Neural cell (in vitro differentiated cells): ENCODE results near the gene NRG3. TPM values are rescaled to one million over a fixed set of nuclear protein-coding genes. Genes with fewer than 3 reads are reported as not detected.

Experiments used
- H2AFZ ChIP-seq: fragments of 200-600, 300-800 bp; sonication (generic), shearing (Covaris generic); 2 replicates; pipeline ENCODE4 v1.6.0; 2014; ENCODE audit warnings: low read depth, mild to moderate bottlenecking, antibody characterized with exemption, low read length, moderate library complexity
- H3F3A ChIP-seq: fragments of 200-600 bp; shearing (Covaris generic); 2 replicates; pipeline ENCODE4 v1.6.1; 2016; ENCODE audit warnings: mild to moderate bottlenecking, moderate library complexity, mixed read lengths, antibody characterized with exemption, low read length; ENCODE audit not compliant: insufficient read depth, poor library complexity, severe bottlenecking
- H3K27ac ChIP-seq: fragments of 200-600, 300-800 bp; sonication (generic), shearing (Covaris generic); 2 replicates; pipeline ENCODE4 v1.5.1; 2014; ENCODE audit warnings: mild to moderate bottlenecking, low read length, moderate library complexity
- H3K27me3 ChIP-seq: fragments of 300-800, 200-600 bp; sonication (generic), shearing (Covaris generic); 2 replicates; pipeline ENCODE4 v1.6.0; 2014; ENCODE audit warnings: mild to moderate bottlenecking, low read depth, low read length, moderate library complexity; ENCODE audit not compliant: insufficient read depth
- H3K36me3 ChIP-seq: fragments of 300-800, 200-600 bp; sonication (generic), shearing (Covaris generic); 2 replicates; pipeline ENCODE4 v1.5.1; 2014; ENCODE audit warnings: mild to moderate bottlenecking, antibody characterized with exemption, low read length, moderate library complexity; ENCODE audit not compliant: insufficient read depth
- H3K4me2 ChIP-seq: fragments of 300-800, 200-600 bp; sonication (generic), shearing (Covaris generic); 2 replicates; pipeline ENCODE4 v1.6.0; 2014; ENCODE audit warnings: mild to moderate bottlenecking, low read length
- H3K4me3 ChIP-seq: fragments of 300-800, 200-600 bp; sonication (generic), shearing (Covaris generic); 2 replicates; pipeline ENCODE4 v1.5.1; 2014; ENCODE audit warnings: mild to moderate bottlenecking, low read length, moderate library complexity
- H3K79me2 ChIP-seq: fragments of 200-600 bp; shearing (Covaris generic); replicated peaks from 2 replicates; pipeline ENCODE4 v1.6.0; 2014; ENCODE audit warnings: mild to moderate bottlenecking, low read length, moderate library complexity; ENCODE audit not compliant: insufficient read depth
- H3K9ac ChIP-seq: fragments of 300-800, 200-600 bp; sonication (generic), shearing (Covaris generic); 2 replicates; pipeline ENCODE4 v1.6.1; 2016; ENCODE audit warnings: mild to moderate bottlenecking, low read length, mixed read lengths
- H3K9me2 ChIP-seq: fragments of 200-600 bp; shearing (Covaris generic); 2 replicates; pipeline ENCODE4 v1.6.1; 2016; ENCODE audit warnings: mild to moderate bottlenecking, low read length, mixed read lengths; ENCODE audit not compliant: insufficient read depth
- H3K9me3 ChIP-seq: fragments of 200-600, 300-800 bp; sonication (generic), shearing (Covaris generic); 2 replicates; pipeline ENCODE4 v1.6.1; 2016; ENCODE audit warnings: mild to moderate bottlenecking, mixed run types, low read length, moderate library complexity, mixed read lengths
- H4K20me1 ChIP-seq: fragments of 200-600 bp; shearing (Covaris generic); 2 replicates; pipeline ENCODE4 v1.6.1; 2016; ENCODE audit warnings: mild to moderate bottlenecking, mixed run types; ENCODE audit not compliant: insufficient read depth
- CTCF ChIP-seq: fragments of 450-650 bp; IDR thresholded peaks from 2 replicates; pipeline ENCODE4 v1.5.1; 2014; ENCODE audit warnings: antibody characterized with exemption, mild to moderate bottlenecking, moderate library complexity; ENCODE audit not compliant: poor library complexity, severe bottlenecking
- EP300 ChIP-seq: fragments of 450-650 bp; conservative IDR thresholded peaks from 2 replicates; pipeline ENCODE4 v1.6.1; 2014; ENCODE audit warnings: antibody characterized with exemption, mild to moderate bottlenecking, moderate library complexity; ENCODE audit not compliant: poor library complexity, severe bottlenecking
- EZH2 ChIP-seq: fragments of 200-600, 300-800 bp; shearing (Covaris generic), sonication (generic); IDR thresholded peaks from 2 replicates; pipeline ENCODE4 v1.6.1; 2014; ENCODE audit warnings: antibody characterized with exemption, low read length, borderline replicate concordance, mild to moderate bottlenecking; ENCODE audit not compliant: insufficient read depth, poor library complexity, severe bottlenecking
- MXI1 ChIP-seq: fragments of 450-650 bp; conservative IDR thresholded peaks from 2 replicates; pipeline ENCODE4 v1.6.1; 2014; ENCODE audit warnings: antibody characterized with exemption, mild to moderate bottlenecking; ENCODE audit not compliant: poor library complexity, severe bottlenecking
- POLR2AphosphoS5 ChIP-seq: IDR thresholded peaks from 2 replicates; pipeline ENCODE4 v1.6.1; 2012
- RAD21 ChIP-seq: fragments of 450-650 bp; conservative IDR thresholded peaks from 2 replicates; pipeline ENCODE4 v1.6.1; 2014; ENCODE audit warnings: antibody characterized with exemption, mild to moderate bottlenecking, moderate library complexity
- REST ChIP-seq: IDR thresholded peaks from 2 replicates; pipeline ENCODE4 v1.6.1; 2012; ENCODE audit warnings: borderline replicate concordance
- SMC3 ChIP-seq: fragments of 450-650 bp; conservative IDR thresholded peaks from 2 replicates; pipeline ENCODE4 v1.6.1; 2014; ENCODE audit warnings: antibody characterized with exemption, mild to moderate bottlenecking, moderate library complexity; ENCODE audit not compliant: poor library complexity
- TAF1 ChIP-seq: IDR thresholded peaks from 2 replicates; pipeline ENCODE4 v1.6.1; 2012; ENCODE audit warnings: low read depth
- polyA plus RNA-seq: library from polyadenylated mRNA; depleted of rRNA; stranded (reverse); fragments of >200 nt; gene quantifications from 2 replicates; pipeline ENCODE4 v1.2.3, GENCODE V29; 2014

Gene NRG3
- polyA plus RNA-seq, 1 donor from 2014 or later: 14.0 TPM

GRCh38 chr10:82190432-82191260 is 315.7 kb downstream of the NRG3 start:
- H3K4me2 ChIP-seq: no peak overlapping the region
- H2AFZ ChIP-seq: no peak overlapping the region
- no peaks in the 10 kb centered on the region for H3K9me2 ChIP-seq
- no peaks in the 10 kb centered on the region for H3K79me2 ChIP-seq
- H3K27ac ChIP-seq: no peak overlapping the region
- H3K9me3 ChIP-seq: no peaks in the 10 kb centered on the region
- no peaks in the 10 kb centered on the region for H3K36me3 ChIP-seq
- H3K27me3 ChIP-seq: no peaks in the 10 kb centered on the region
- no peak overlapping the region for H3K4me3 ChIP-seq
- H3K9ac ChIP-seq: no peak overlapping the region
- H3F3A ChIP-seq: no peaks in the 10 kb centered on the region
- TF ChIP-seq SMC3 (no peak), EZH2 (no peak), MXI1 (no peak), RAD21 (no peak), CTCF (no peak), TAF1 (no peak), REST (no peak), EP300 (no peak), POLR2AphosphoS5 (no peak)
- H4K20me1 ChIP-seq: no peaks in the 10 kb centered on the region

GRCh38 chr10:82191653-82192052 is 316.7 kb downstream of the NRG3 start:
- Histone ChIP-seq H4K20me1 (no peaks in the 10 kb centered on the region), H3K79me2 (no peaks in the 10 kb centered on the region), H3K27ac (no peak overlapping the region), H3K9me3 (no peaks in the 10 kb centered on the region), H3K27me3 (no peaks in the 10 kb centered on the region), H3K4me3 (no peak overlapping the region), H2AFZ (no peak overlapping the region), H3K9ac (no peak overlapping the region), H3F3A (no peaks in the 10 kb centered on the region), H3K4me2 (no peak overlapping the region), H3K9me2 (no peaks in the 10 kb centered on the region), H3K36me3 (no peaks in the 10 kb centered on the region)
- TF ChIP-seq TAF1: no peak
- TF ChIP-seq SMC3: no peak
- TF ChIP-seq RAD21: no peak
- no peak for TF ChIP-seq POLR2AphosphoS5
